H9 (cell line): Measurements from ENCODE around the gene PDIA6. TPM values are rescaled to one million over a fixed set of nuclear protein-coding genes. Genes with fewer than 3 reads are reported as not detected.
A peak's percentile ranks its signal among the peaks of the same experiment; 100 is the strongest.

Experiments
- DNase-seq: peaks from one replicate; pipeline ENCODE4 v3.0.0-alpha.2; 2017
- H2AFZ ChIP-seq: one replicate; pipeline ENCODE4 v1.6.1; 2013; ENCODE audit warnings: mild to moderate bottlenecking, low read length, control low read depth, moderate library complexity
- H2AK5ac ChIP-seq: 2 replicates; pipeline ENCODE4 v1.6.1; 2013; ENCODE audit warnings: low read length, control low read depth, mixed read lengths; ENCODE audit not compliant: insufficient read length
- H2BK120ac ChIP-seq: one replicate; pipeline ENCODE4 v1.6.1; 2013; ENCODE audit warnings: low read depth, mild to moderate bottlenecking, low read length, control low read depth, inconsistent platforms; ENCODE audit not compliant: poor library complexity, severe bottlenecking
- H2BK12ac ChIP-seq: 2 replicates; pipeline ENCODE4 v1.6.1; 2013; ENCODE audit warnings: low read length, control low read depth, mixed read lengths, low read depth; ENCODE audit not compliant: insufficient read length
- H2BK15ac ChIP-seq: 2 replicates; pipeline ENCODE4 v1.6.1; 2013; ENCODE audit warnings: low read depth, low read length, control low read depth
- H2BK20ac ChIP-seq: one replicate; pipeline ENCODE4 v1.6.1; 2013; ENCODE audit warnings: low read depth, mild to moderate bottlenecking, low read length, control low read depth, inconsistent platforms; ENCODE audit not compliant: poor library complexity, severe bottlenecking
- H2BK5ac ChIP-seq: 2 replicates; pipeline ENCODE4 v1.6.1; 2013; ENCODE audit warnings: low read length, control low read depth, mixed read lengths; ENCODE audit not compliant: insufficient read length
- H3K14ac ChIP-seq: 2 replicates; pipeline ENCODE4 v1.6.1; 2013; ENCODE audit warnings: low read length, control low read depth; ENCODE audit not compliant: insufficient read depth
- H3K18ac ChIP-seq: 2 replicates; pipeline ENCODE4 v1.6.1; 2013; ENCODE audit warnings: low read depth, mild to moderate bottlenecking, mixed read lengths, low read length, control low read depth; ENCODE audit not compliant: insufficient read length
- H3K23ac ChIP-seq: 2 replicates; pipeline ENCODE4 v1.6.1; 2013; ENCODE audit warnings: low read length, control low read depth, mixed read lengths, low read depth; ENCODE audit not compliant: insufficient read length
- H3K23me2 ChIP-seq: 2 replicates; pipeline ENCODE4 v1.6.1; 2013; ENCODE audit warnings: low read depth, mild to moderate bottlenecking, mixed read lengths, low read length, control low read depth; ENCODE audit not compliant: insufficient read length, poor library complexity, severe bottlenecking
- H3K27ac ChIP-seq: 2 replicates; pipeline ENCODE4 v1.5.1; 2013; ENCODE audit warnings: low read length, control low read depth, mixed read lengths, low read depth; ENCODE audit not compliant: insufficient read length
- H3K27me3 ChIP-seq: 2 replicates; pipeline ENCODE4 v1.6.1; 2013; ENCODE audit warnings: low read length, control low read depth, inconsistent platforms; ENCODE audit not compliant: insufficient read depth
- H3K4ac ChIP-seq: 2 replicates; pipeline ENCODE4 v1.6.1; 2013; ENCODE audit warnings: low read depth, mild to moderate bottlenecking, control low read depth, inconsistent platforms, low read length, moderate library complexity
- H3K4me1 ChIP-seq: 2 replicates; pipeline ENCODE4 v1.6.1; 2013; ENCODE audit warnings: low read length, control low read depth, inconsistent platforms; ENCODE audit not compliant: insufficient read depth
- H3K4me2 ChIP-seq: 2 replicates; pipeline ENCODE4 v1.6.1; 2013; ENCODE audit warnings: low read length, control low read depth, mixed read lengths; ENCODE audit not compliant: insufficient read length, insufficient read depth
- H3K56ac ChIP-seq: 2 replicates; pipeline ENCODE4 v1.6.1; 2013; ENCODE audit warnings: low read depth, mild to moderate bottlenecking, mixed read lengths, low read length, control low read depth; ENCODE audit not compliant: insufficient read length
- H3K79me1 ChIP-seq: 2 replicates; pipeline ENCODE4 v1.6.1; 2013; ENCODE audit warnings: low read depth, mild to moderate bottlenecking, moderate library complexity, low read length, control low read depth, inconsistent platforms; ENCODE audit not compliant: insufficient read depth, poor library complexity, severe bottlenecking
- H3K79me2 ChIP-seq: 2 replicates; pipeline ENCODE4 v1.6.1; 2013; ENCODE audit warnings: low read length, control low read depth, inconsistent platforms; ENCODE audit not compliant: insufficient read depth
- H3K9ac ChIP-seq: 2 replicates; pipeline ENCODE4 v1.6.1; 2013; ENCODE audit warnings: low read length, control low read depth, mixed read lengths; ENCODE audit not compliant: insufficient read length; ENCODE audit errors: extremely low read depth
- H3K9me3 ChIP-seq: one replicate; pipeline ENCODE4 v1.6.1; 2013; ENCODE audit warnings: low read depth, low read length, inconsistent platforms; ENCODE audit not compliant: control insufficient read depth
- H3T11ph ChIP-seq: one replicate; pipeline ENCODE4 v1.6.1; 2013; ENCODE audit warnings: mild to moderate bottlenecking, low read length, control low read depth, inconsistent platforms
- H4K20me1 ChIP-seq: one replicate; pipeline ENCODE4 v1.6.1; 2013; ENCODE audit not compliant: control insufficient read depth, insufficient read length, insufficient read depth
- H4K5ac ChIP-seq: 2 replicates; pipeline ENCODE4 v1.6.1; 2013; ENCODE audit warnings: low read depth, mild to moderate bottlenecking, mixed read lengths, low read length, control low read depth; ENCODE audit not compliant: insufficient read length
- H4K8ac ChIP-seq: replicated peaks from 2 replicates; pipeline ENCODE4 v1.6.1; 2013; ENCODE audit warnings: low read length, control low read depth, mixed read lengths, low read depth; ENCODE audit not compliant: insufficient read length
- H4K91ac ChIP-seq: 2 replicates; pipeline ENCODE4 v1.6.1; 2013; ENCODE audit warnings: low read depth, mild to moderate bottlenecking, moderate library complexity, mixed read lengths, low read length, control low read depth; ENCODE audit not compliant: insufficient read length
- H3K27ac Mint-ChIP-seq, 3 experiments: 2 replicates in 2 of 3; 3 replicates in 1 of 3; pipeline ENCODE4 v1.8.0; 2020 to 2021; ENCODE audit warnings: mixed read lengths in 3 of 3, mild to moderate bottlenecking in 1 of 3, moderate library complexity in 1 of 3
- H3K27me3 Mint-ChIP-seq: 2 replicates; pipeline ENCODE4 v1.8.0; 2021; ENCODE audit warnings: low read depth, mild to moderate bottlenecking, moderate library complexity, mixed read lengths
- H3K36me3 Mint-ChIP-seq, 3 experiments: 2 replicates in 2 of 3; 3 replicates in 1 of 3; pipeline ENCODE4 v1.8.0; 2020 to 2021; ENCODE audit warnings: low read depth in 3 of 3, mixed read lengths in 3 of 3; ENCODE audit not compliant: insufficient read depth in 1 of 3
- H3K4me1 Mint-ChIP-seq, 2 experiments: 2 replicates each; pipeline ENCODE4 v1.8.0; 2020; ENCODE audit warnings: mixed read lengths in 2 of 2
- H3K4me3 Mint-ChIP-seq, 2 experiments: 2 replicates in 1 of 2; 3 replicates in 1 of 2; pipeline ENCODE4 v1.8.0; 2020 to 2021; ENCODE audit warnings: mild to moderate bottlenecking in 2 of 2, mixed read lengths in 2 of 2, moderate library complexity in 1 of 2
- H3K9me3 Mint-ChIP-seq, 2 experiments: 2 replicates in 1 of 2; 3 replicates in 1 of 2; pipeline ENCODE4 v1.8.0; 2020; ENCODE audit warnings: mild to moderate bottlenecking in 2 of 2, mixed read lengths in 2 of 2, moderate library complexity in 1 of 2
- WGBS: extraction: QIAGEN DNeasy Blood & Tissue Kit; methylation state at CpG from one replicate; pipeline ENCODE4 v1.1.7; 2013; ENCODE audit warnings: missing lambda C conversion rate, low lambda C conversion rate, mixed read lengths; ENCODE audit not compliant: insufficient read length; ENCODE audit errors: extremely low coverage; 5-methylcytosine and 5-hydroxymethylcytosine counted together
- total RNA-seq: library from RNA; stranded (reverse); gene quantifications from 2 replicates; pipeline ENCODE4 v1.2.1, GENCODE V29; 2021
- TF ChIP-seq, protein P1 (sequence below): fragments of 200-600 bp; sonication (generic); conservative IDR thresholded peaks from 3 replicates; pipeline ENCODE4 v1.8.0; 2021; ENCODE audit warnings: antibody characterized with exemption, mild to moderate bottlenecking

The PDIA6 gene
- total RNA-seq, 1 experiment from 2014 or later: 301 TPM

DNA sequence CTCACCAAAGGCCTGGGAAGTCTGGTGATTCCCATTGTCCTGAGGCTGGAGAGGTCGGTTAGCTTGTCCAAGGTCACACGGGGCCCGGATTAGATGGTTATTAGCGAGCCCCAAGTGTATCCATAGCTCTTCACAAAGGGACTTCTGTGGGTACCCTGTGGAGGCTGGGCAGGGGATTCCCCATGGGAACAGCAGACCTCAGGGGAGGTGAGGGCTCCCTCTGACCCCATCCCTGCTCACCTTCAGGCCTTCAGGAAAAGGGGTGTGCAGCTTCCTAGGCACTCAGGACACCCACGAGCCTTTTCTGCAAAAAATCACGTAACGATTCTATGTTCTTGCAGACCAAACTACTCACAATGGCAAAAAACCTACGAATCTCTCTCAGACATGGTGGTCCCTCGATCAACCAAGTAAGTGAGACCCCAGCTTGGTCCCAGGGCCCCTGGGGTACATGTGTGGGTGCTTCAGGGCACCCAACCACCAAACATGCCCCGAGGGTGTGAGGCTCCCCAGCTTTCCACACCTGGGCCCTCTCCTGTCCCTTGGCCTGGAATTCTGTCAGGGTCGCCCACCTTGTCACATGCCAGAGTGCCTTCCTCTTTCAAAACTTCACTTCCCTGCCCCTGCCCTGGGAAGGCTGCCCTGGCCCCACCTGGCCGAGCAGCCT is 40.3 kb downstream of the PDIA6 start:
- no peak overlapping the region for H2BK20ac ChIP-seq
- no peak overlapping the region for H3K4me3 Mint-ChIP-seq
- no peaks in the 10 kb centered on the region for H3K79me2 ChIP-seq

More for the DNA sequence above, 40.3 kb downstream of the PDIA6 start:
- Mint-ChIP-seq H3K27ac (0 out of 7 replicates have a peak overlapping the region, but pooled peaks of 1 of the 3 experiments have one; percentile 28), H3K27me3 (peaks cover 3% of the 10 kb centered on the region; the same call in 1 of the 2 replicates), H3K9me3 (no peaks in the 10 kb centered on the region; a peak in 1 of 5 replicates), H3K36me3 (no peaks in the 10 kb centered on the region; a peak in 2 of 7 replicates), H3K4me1 (peaks cover 8 to 17% of the 10 kb centered on the region in 2 experiments)
- Histone ChIP-seq H2AFZ (no peak overlapping the region), H3K9me3 (no peaks in the 10 kb centered on the region), H3K27me3 (no peaks in the 10 kb centered on the region), H3K23me2 (no peaks in the 10 kb centered on the region), H3K56ac (no peak overlapping the region), H4K91ac (no peak overlapping the region), H3K14ac (no peak overlapping the region), H4K8ac (no peak overlapping the region), H2AK5ac (no peak overlapping the region), H4K5ac (no peak overlapping the region), H3K4ac (no peak overlapping the region), H2BK12ac (no peak overlapping the region), H2BK120ac (no peak overlapping the region), H3K27ac (no peak overlapping the region), H3K23ac (no peak overlapping the region), H4K20me1 (no peaks in the 10 kb centered on the region), H2BK5ac (no peak overlapping the region), H3K9ac (no peak overlapping the region), H3K79me1 (no peaks in the 10 kb centered on the region), H3T11ph (no peak overlapping the region), H3K4me1 (no peaks in the 10 kb centered on the region), H3K18ac (no peak overlapping the region), H3K4me2 (no peak overlapping the region), H2BK15ac (no peak overlapping the region)
- no CpG with 5 or more reads among the region's 12 CpGs for WGBS
- TF ChIP-seq, protein P1, sequence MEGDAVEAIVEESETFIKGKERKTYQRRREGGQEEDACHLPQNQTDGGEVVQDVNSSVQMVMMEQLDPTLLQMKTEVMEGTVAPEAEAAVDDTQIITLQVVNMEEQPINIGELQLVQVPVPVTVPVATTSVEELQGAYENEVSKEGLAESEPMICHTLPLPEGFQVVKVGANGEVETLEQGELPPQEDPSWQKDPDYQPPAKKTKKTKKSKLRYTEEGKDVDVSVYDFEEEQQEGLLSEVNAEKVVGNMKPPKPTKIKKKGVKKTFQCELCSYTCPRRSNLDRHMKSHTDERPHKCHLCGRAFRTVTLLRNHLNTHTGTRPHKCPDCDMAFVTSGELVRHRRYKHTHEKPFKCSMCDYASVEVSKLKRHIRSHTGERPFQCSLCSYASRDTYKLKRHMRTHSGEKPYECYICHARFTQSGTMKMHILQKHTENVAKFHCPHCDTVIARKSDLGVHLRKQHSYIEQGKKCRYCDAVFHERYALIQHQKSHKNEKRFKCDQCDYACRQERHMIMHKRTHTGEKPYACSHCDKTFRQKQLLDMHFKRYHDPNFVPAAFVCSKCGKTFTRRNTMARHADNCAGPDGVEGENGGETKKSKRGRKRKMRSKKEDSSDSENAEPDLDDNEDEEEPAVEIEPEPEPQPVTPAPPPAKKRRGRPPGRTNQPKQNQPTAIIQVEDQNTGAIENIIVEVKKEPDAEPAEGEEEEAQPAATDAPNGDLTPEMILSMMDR: no peak
- no peak for DNase-seq
